Erythroblast (primary cell): ENCODE measurements around the gene CAVIN4.
A peak's percentile ranks its signal among the peaks of the same experiment; 100 is the strongest.

Source experiments
- DNase-seq, 2 experiments: peaks; one replicate each; lab custom pipeline; 2025; lab: John Stamatoyannopoulos, UW
- GATA1 ChIP-seq: IDR thresholded peaks from 2 replicates; pipeline ENCODE4 v1.6.1; 2011; ENCODE audit warnings: low read depth, mild to moderate bottlenecking, control low read depth, low read length, moderate library complexity
- POLR2A ChIP-seq: IDR thresholded peaks from 2 replicates; pipeline ENCODE4 v1.6.1; 2011; ENCODE audit warnings: mild to moderate bottlenecking, low read length

Gene CAVIN4

DNA sequence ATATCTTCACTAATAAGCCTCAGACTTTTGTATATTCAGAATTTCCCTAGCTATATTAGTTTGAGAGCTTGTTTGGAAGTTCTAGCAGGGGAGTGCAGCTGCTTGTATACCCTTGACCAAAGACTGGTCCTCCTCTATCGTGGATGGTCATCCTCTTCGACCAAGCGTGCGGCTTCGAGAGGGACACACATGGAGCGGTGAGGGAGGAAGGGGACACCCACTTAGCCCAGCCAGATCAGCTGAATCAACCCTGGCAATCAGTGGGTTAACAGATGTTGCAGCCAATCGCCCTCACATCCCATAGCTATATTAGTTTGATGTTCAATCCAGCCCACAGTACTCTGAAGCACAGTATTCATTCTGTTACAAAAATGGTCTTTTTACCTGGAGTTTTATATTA lies 3.2 kb downstream of the CAVIN4 start:
- TF ChIP-seq GATA1: no peak
- no peak for TF ChIP-seq POLR2A
- no peak for DNase-seq

DNA sequence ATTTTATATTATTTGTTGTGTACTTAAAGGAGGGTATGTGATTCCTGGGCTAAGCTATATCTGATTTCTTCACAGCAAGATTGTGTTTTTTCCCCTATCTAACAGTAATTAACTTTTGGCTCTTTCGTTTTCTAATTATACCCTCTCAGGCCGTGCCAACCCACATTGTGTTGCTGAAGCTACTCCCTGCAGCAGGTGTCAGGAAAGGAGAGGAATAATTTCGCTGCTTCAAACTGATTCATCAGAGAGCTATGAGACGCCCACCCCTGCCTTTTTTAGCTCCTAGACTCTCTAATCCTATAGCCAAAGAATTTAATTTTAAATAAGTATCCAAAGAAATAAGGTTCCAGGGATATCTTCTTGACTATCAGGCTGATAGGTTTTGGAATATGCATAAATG lies 3.8 kb downstream of the CAVIN4 start:
- TF ChIP-seq GATA1 (no peak), POLR2A (no peak)
- DNase-seq: no peak

DNA sequence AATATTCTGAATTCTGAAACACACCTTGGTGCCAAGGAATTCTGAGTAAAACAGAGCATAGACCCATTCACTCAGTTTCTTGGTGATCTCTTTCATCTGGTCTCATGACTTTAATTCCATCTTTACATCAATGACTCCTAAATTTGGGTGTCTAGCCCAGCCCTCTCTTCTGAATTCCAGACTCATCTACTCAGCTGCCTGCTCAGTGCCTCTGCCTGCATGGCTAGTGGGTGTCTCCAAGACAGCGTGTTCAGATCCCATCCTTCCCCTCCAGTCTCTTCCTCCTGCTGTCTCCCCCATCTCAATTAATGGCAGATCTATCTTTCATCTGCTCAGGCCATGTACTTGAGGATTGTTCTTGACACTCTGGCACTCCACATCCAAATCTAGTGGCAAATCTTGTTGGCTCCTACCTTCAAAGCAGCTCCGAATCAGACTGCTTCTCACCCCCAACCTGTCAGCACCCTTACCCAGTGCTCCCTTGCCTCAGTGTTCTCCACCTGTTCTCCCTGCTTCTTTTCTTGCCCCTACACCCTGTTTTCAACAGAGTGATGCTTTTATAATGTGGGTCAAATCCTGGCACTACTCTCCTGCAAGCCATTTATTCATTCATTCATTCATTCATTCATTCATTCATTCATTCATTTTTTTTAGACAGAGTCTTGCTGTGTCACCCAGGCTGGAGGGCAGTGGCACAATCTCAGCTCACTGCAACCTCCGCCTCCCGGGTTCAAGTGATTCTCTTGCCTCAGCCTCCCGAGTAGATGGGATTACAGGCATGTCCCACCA lies 5.3 kb downstream of the CAVIN4 start:
- DNase-seq: no peak
- TF ChIP-seq GATA1 (no peak), POLR2A (no peak)

- no peak for DNase-seq
- TF ChIP-seq POLR2A (no peak), GATA1 (no peak)
Observed at GRCh38 chr9:100584951-100585350, 7.1 kb downstream of the CAVIN4 start.

DNA sequence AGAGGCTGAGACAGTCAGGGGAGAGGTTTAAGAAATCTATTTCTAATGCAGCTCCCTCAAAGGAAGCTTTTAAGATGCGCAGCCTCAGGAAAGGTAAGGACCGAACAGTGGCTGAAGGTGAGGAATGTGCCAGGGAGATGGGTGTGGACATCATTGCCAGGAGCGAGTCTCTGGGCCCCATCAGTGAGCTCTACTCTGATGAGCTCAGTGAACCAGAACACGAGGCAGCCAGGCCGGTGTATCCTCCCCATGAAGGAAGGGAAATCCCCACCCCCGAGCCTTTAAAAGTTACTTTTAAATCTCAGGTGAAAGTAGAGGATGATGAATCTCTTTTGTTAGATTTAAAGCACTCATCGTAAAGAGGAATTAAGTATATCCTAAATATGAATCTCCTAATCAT lies 8.2 kb downstream of the CAVIN4 start:
- DNase-seq: no peak
- TF ChIP-seq GATA1: no peak
- no peak for TF ChIP-seq POLR2A

DNA sequence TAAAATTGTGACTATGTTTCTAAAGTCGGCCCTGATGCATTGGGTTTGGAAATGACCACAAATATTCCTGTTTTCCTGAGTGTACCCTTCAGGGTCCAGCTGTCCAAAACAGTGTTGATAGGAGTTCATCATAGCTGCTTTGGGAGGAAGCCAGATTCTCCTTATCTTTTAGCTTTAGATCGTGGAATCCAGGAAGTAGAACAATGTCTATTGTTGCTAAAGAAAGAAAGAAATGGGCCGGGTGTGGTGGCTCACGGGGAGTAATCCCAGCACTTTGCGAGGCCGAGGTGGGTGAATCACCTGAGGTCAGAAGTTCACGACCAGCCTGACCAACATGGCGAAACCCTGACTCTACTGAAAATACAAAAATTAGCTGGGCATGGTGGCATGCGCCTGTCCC lies 9.5 kb downstream of the CAVIN4 start:
- TF ChIP-seq GATA1 (no peak), POLR2A (no peak)
- DNase-seq: no peak

DNA sequence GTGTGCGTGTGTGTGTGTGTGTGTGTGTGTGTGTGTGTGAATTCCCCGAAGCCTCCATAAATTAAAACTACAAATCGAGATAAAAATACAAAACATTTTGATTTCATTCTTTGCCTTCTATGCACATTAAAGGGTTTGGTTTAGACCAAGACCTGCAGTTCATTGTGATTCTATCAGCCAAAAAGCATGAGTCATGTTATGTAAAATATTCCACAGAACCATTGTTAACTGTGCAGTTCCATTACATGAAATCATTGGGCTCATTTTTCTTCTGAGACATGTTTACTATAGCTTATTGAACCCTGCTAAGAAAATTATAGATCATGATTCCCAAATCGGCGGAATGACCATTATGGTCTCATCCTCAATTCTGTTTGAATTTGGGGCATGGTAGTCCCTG lies 11.7 kb downstream of the CAVIN4 start:
- DNase-seq: no peak

GRCh38 chr9:100590481-100590880 lies 12.6 kb downstream of the CAVIN4 start:
- TF ChIP-seq GATA1 (no peak), POLR2A (no peak)

More for the DNA sequence above, 11.7 kb downstream of the CAVIN4 start:
- TF ChIP-seq GATA1 (no peak), POLR2A (no peak)

DNA sequence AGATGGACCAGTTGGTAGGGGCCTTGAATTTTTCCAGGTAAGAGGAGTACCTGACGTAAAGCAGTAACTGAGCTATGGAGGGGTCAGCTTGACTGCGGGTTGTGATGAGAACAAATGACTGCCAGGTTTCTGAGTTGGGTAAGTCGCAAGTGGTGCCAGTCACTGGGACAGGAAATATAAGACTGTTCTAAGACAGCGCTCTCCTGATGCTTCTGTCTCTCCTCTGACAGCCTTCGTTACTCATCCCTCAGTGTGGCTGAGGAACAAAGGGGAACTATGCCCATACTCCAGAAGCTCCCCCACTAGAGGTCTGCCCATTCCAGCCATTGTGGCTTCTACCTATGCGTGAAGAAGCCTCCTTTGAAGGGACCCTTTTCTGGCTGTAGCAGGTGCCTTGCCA lies 13.3 kb downstream of the CAVIN4 start:
- DNase-seq: no peak
- TF ChIP-seq POLR2A (no peak), GATA1 (no peak)

More at GRCh38 chr9:100590481-100590880, 12.6 kb downstream of the CAVIN4 start:
- DNase-seq: no peak

DNA sequence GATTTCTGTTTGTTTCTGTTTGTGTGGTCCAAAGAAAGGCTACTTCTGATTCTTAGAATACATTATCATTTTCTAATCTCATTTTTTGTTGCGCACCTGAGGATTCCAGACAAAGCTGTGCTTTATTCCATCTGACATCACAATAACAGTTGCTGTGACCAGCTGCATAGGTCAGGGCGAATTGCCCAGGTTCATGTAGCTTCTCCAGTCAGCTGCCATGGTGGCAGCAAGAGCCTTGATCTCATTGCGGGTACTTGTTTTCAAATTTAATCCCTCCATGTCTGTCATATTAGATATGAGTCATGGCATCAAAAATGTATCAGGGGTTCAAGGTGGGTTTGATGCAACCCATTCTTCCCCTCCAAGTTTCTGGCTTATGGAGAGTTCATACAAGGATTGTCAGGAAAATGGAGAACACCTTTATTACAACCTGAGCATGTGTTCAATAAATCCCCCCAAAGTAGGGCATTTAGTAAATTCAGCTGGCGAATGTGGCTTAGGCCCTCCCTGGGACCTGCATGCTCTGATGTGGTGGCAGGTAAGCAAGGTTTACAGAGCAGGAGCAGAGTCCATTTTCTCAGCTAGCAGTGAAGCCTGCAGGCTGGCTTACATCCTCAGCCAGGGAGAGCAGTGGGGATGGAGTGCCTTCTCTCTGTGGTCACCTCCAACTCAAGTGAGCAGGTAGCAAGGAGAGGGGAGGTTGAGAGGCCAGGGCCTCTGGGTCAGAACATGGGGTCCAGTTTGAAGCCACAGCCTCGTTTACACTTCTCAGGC lies 13.9 kb downstream of the CAVIN4 start:
- DNase-seq: no peak
- TF ChIP-seq GATA1: no peak
- no peak for TF ChIP-seq POLR2A

- DNase-seq: peak; percentile 36 to 69
- TF ChIP-seq POLR2A (no peak), GATA1 (no peak)
Observed at GRCh38 chr9:100595391-100596199, 17.7 kb downstream of the CAVIN4 start.

DNA sequence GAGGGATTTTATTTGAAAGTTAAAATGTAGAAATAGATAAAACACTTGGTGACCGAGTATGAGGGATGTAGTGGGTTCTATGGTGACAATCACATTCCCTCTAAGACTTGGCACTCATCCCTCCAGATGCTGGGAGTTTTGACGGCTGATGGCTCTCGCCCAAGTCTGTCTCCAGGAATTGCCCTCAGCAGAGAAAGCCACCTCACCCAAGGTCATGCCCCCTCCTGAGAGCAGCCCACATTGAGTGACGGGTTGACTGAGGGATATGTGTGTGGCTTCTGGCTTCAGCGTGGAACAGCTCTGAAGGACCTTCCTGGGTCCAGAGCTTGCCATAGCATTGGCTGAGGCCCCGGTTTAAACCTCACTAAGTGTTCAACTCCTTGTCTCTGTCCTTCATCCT lies 19.4 kb downstream of the CAVIN4 start:
- DNase-seq: no peak

GRCh38 chr9:100598641-100599145 lies 20.8 kb downstream of the CAVIN4 start:
- TF ChIP-seq GATA1: no peak
- TF ChIP-seq POLR2A: peak; percentile 27
- peak; percentile 75 to 79 for DNase-seq

More for the DNA sequence above, 19.4 kb downstream of the CAVIN4 start:
- TF ChIP-seq GATA1 (no peak), POLR2A (no peak)

GRCh38 chr9:100600521-100601079 lies 22.7 kb downstream of the CAVIN4 start:
- DNase-seq: peak; percentile 6 to 32
- no peak for TF ChIP-seq GATA1
- TF ChIP-seq POLR2A: no peak
